Fibroblast of pulmonary artery (primary cell): ENCODE measurements around the gene BEGAIN.

Experiments used
- DNase-seq: peaks from one replicate; pipeline ENCODE4 v3.0.0-alpha.2; 2010; ENCODE audit warnings: low read depth
- H3K4me3 ChIP-seq: replicated peaks from 2 replicates; pipeline ENCODE4 v1.5.1; 2011; ENCODE audit warnings: low read depth, mild to moderate bottlenecking, control low read depth, low read length, moderate library complexity
- TF ChIP-seq, protein P1 (sequence below): IDR thresholded peaks from 2 replicates; pipeline ENCODE4 v1.5.1; 2011; ENCODE audit warnings: mild to moderate bottlenecking, control low read depth, low read length, inconsistent platforms; ENCODE audit errors: missing control alignments

The BEGAIN gene

DNA sequence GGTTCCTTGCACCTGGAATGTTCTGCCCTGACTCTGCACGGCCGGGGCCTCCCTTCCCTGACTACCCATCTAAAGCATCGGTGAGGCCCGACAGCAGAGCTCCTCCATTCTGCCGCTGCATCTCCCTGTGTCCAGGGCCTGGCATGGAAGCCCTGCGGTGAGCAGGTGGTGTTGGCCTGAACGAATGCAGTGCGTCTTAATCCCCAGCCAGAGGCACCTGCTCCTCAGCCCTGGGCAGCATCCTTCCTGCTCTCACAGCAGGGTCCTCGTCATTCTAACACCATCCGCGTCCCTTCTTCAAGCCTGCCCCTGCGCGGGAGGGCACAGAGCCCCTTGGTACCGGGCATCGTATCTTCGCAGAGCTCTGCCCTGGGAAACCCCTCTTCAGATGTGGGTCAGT is 15.4 kb downstream of the BEGAIN start:
- no peak overlapping the region for H3K4me3 ChIP-seq
- TF ChIP-seq, protein P1, sequence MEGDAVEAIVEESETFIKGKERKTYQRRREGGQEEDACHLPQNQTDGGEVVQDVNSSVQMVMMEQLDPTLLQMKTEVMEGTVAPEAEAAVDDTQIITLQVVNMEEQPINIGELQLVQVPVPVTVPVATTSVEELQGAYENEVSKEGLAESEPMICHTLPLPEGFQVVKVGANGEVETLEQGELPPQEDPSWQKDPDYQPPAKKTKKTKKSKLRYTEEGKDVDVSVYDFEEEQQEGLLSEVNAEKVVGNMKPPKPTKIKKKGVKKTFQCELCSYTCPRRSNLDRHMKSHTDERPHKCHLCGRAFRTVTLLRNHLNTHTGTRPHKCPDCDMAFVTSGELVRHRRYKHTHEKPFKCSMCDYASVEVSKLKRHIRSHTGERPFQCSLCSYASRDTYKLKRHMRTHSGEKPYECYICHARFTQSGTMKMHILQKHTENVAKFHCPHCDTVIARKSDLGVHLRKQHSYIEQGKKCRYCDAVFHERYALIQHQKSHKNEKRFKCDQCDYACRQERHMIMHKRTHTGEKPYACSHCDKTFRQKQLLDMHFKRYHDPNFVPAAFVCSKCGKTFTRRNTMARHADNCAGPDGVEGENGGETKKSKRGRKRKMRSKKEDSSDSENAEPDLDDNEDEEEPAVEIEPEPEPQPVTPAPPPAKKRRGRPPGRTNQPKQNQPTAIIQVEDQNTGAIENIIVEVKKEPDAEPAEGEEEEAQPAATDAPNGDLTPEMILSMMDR: no peak
- DNase-seq: no peak

DNA sequence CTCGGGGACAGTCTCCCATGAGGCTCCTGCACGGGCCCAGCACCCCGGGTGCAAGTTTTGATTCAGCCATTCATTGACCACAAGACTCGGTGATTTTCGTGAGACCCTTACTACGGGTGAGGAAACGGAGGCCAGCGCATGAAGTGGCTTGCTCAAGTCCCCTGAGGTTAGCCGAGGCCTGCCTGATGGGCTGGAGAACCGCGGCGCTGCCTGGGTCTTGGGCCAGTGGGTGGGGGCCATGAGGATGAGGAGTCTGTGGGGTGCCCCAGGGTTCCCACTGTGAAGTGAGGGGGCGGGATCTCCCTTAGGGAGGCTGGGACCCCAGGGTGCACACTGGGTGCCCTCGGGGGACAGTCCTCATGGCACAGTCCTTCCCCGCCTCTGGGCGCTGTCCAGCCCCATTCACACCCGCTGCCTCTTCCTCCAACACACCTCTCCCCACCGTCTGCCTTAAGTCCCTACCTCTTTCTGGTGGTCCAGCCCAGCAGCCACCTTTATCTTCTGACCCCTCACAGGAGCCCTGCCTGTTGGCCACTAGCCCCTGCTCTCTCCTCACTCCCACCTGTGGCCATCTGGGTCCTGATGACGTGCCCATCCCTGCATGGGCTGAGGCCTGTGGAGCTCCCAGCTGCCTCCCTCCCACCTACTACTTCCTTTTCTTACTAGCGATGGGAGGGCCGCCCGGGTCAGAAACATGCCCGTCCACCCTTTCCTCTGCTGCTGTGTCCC is 16.3 kb downstream of the BEGAIN start:
- TF ChIP-seq, protein P1: no peak
- H3K4me3 ChIP-seq: no peak overlapping the region
- no peak for DNase-seq

DNA sequence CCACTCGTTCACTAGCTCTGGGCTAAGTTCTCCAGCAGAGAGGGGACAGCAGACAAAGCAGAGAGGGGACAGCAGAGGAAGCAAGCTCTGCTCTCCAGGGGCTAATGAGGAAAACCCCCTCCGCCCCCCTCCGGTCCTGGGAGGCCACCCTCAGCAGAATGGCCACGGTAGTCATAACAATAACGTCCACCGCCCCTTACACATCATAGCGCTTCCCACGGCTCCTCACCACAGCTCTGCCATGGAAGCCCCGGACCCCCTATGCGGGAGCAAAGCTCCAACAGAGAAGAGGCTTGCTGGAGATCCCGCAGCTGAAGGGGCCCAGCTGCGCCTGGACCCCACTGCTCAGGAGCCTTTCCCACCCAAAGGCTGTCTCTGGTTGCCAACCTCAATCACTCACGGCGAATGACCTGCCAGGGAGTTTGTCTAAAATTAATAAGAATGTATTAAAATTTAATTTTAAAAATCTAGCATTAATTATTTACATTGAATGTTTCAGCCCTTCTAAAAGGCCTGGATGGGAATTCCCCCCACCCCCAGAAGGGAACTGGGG is 17.4 kb downstream of the BEGAIN start:
- no peak overlapping the region for H3K4me3 ChIP-seq
- DNase-seq: no peak
- TF ChIP-seq, protein P1: no peak

DNA sequence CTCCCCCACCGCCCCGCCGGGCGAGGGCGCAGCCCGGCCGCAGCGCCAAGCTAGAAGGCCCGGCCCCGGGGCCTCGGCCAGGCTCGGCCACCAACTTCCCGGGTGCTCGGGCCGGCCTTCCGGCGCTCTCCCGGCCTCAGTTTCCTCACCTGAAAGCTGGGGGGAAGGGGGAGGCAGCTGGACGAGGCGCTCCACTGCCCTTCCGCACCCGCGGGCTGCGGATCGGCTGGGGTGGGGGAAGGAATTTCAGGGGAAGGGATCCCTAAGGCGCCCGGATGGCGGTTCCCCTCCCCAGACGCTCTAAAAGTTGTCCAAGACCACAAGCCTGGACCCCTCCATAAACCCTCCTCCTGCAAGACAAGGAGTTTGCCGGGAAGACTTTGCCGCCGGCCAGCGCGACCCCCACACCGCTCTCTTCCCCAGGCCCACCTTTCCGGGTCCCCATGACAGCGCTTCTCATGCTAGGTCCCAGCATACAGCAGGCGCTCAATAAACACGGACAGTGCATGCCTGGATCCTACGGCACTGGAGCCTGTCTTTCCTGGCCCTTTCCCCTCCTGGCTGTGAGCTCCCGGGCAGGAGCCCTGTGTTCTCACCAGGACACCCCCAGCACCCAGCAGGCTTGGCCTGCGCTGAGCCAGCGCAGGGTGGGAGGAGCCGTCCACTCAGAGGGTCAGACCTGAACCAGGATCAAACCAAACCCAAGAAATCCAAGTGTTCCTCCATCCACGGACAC is 18.1 kb downstream of the BEGAIN start:
- H3K4me3 ChIP-seq: no peak overlapping the region
- no peak for DNase-seq
- TF ChIP-seq, protein P1: no peak

DNA sequence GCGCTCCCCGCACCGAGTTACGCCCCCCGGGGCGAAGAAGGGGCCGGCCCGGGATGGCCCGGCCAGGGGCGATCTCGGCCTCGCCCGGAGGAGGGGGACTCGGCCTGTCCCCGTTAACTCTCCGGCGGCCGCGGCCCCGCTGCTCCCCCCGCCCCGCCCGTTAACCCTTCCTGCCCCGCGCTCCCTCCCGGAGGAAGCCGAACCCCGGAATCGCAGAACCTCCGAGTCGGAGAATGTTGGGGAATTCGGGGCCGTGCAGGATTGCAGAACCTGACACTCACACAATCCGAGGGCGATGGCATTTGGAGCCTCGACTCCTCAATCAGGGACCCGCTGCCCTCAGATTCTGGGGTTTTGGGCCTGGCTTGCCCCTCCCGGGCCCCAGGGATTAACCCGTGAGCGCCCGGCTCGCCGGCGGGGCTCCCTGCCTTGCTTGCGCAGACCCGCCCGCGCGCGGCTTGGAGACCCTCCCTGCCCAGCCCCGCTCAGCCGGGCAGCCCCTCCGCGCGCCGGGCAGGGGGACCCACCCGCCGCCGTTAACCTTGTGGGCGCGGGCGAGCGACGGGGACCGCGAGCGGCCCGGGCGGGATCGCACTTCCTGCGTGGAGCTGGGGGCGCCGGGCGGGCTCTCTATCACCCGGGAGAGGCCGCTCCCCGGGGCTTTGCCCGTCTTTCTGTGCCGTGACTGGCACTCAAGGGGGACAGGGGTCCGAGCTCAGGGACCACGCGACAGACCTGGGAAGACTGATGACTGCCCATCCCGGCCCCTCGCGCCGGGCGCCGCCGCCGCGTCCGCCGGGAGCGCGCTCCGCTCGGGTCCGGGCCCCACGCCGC is 18.8 kb downstream of the BEGAIN start:
- no peak for DNase-seq
- TF ChIP-seq, protein P1: no peak
- no peak overlapping the region for H3K4me3 ChIP-seq

DNA sequence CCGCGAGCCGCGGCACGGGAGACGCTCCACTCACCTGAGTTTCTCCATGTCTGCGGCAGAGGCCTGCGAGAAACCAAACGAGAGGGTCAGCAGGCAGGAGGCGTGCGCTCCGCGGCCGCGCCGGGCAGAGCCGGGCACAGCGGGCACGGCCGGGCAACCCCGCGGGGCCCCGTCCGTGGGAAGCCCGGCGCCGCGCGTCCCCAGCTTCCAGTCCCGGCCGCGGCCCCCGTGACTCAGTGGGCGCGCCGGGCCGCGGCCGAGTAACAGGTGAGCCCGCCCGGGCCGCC is 19.4 kb downstream of the BEGAIN start:
- TF ChIP-seq, protein P1: no peak
- DNase-seq: no peak
- no peak overlapping the region for H3K4me3 ChIP-seq
